KMS-11 (cell line): ENCODE data around the gene MYEOV.

Source experiments
- H2AFZ ChIP-seq: fragments of 200-600 bp; sonication (generic); 2 replicates; pipeline ENCODE4 v1.6.1; 2016; ENCODE audit warnings: antibody characterized with exemption, mixed run types, low read depth
- H3K27ac ChIP-seq: fragments of 200-600 bp; sonication (generic); 2 replicates; pipeline ENCODE4 v1.6.1; 2016; ENCODE audit warnings: mild to moderate bottlenecking, mixed run types
- H3K27me3 ChIP-seq: fragments of 200-600 bp; sonication (generic); 2 replicates; pipeline ENCODE4 v1.6.1; 2017; ENCODE audit warnings: mild to moderate bottlenecking, low read depth, mixed run types, moderate library complexity; ENCODE audit not compliant: insufficient read depth
- H3K36me3 ChIP-seq: fragments of 200-600 bp; sonication (generic); 2 replicates; pipeline ENCODE4 v1.6.1; 2017; ENCODE audit warnings: mild to moderate bottlenecking, mixed run types; ENCODE audit not compliant: insufficient read depth
- H3K4me1 ChIP-seq: fragments of 200-600 bp; sonication (generic); 2 replicates; pipeline ENCODE4 v1.6.1; 2016; ENCODE audit warnings: mild to moderate bottlenecking, low read depth, mixed run types; ENCODE audit not compliant: poor library complexity, severe bottlenecking
- H3K4me2 ChIP-seq: fragments of 200-600 bp; sonication (generic); 2 replicates; pipeline ENCODE4 v1.7.0; 2016; ENCODE audit warnings: mild to moderate bottlenecking, mixed run types
- H3K4me3 ChIP-seq: fragments of 200-600 bp; sonication (generic); IDR thresholded peaks from 2 replicates; pipeline ENCODE4 v1.6.1; 2017; ENCODE audit warnings: low read depth, low read length, mixed read lengths; ENCODE audit not compliant: insufficient read depth
- H3K79me2 ChIP-seq: fragments of 200-600 bp; sonication (generic); 2 replicates; pipeline ENCODE4 v1.6.1; 2016; ENCODE audit warnings: low read depth, mixed run types; ENCODE audit not compliant: insufficient read depth
- H3K9ac ChIP-seq: fragments of 200-600 bp; sonication (generic); 2 replicates; pipeline ENCODE4 v1.6.1; 2016; ENCODE audit warnings: mild to moderate bottlenecking, mixed run types
- H4K20me1 ChIP-seq: fragments of 200-600 bp; sonication (generic); 2 replicates; pipeline ENCODE4 v1.6.1; 2016; ENCODE audit warnings: mild to moderate bottlenecking, mixed run types; ENCODE audit not compliant: insufficient read depth
- TF ChIP-seq, protein P1 (sequence below): fragments of 200-600 bp; sonication (generic); conservative IDR thresholded peaks from 2 replicates; pipeline ENCODE4 v1.6.1; 2017; ENCODE audit warnings: low read depth, mild to moderate bottlenecking, antibody characterized with exemption, low read length, moderate library complexity, mixed read lengths

Gene MYEOV

DNA sequence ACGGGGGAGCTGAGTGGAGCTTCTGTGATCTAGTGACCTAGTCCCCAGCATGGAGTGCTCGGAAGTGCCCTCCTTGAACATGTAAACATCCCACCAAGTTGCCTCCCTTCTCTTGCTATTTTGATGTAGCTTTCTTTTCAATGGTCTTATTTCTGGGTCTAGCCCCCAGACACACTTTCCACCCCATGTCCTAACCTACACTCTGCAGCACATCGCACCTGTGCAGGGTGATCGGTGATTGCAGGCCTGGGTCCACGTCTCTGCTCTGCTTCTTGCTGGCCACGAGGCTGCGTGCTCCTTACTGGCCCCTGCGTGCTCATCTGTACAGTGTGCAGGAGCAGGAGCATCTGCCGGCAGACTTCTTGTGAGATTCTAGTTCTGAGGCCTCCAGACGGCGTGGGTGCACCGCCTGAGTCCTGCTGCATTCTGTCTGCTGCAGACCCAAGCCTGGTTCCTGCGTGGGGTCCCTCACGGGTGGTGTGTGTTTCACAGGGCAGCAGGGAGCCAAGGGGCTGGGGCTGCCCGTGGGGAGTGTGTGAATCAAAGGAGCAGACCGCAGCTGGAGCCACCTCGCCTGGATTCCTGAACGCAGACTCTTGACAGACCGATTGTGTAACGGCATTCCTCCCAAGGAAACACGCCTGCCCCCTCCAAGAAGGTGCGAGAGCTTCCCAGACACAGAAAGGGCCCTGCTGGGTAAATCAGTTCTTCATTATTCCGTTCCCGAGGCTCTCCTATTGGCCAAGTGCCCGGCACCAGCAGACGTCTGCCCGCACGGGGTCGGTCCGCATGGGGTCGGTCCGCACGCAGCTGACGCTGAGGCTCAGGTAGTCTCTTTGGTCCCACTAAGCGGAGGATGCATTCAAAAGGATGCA is 44.4 kb upstream of the MYEOV start:
- TF ChIP-seq, protein P1, sequence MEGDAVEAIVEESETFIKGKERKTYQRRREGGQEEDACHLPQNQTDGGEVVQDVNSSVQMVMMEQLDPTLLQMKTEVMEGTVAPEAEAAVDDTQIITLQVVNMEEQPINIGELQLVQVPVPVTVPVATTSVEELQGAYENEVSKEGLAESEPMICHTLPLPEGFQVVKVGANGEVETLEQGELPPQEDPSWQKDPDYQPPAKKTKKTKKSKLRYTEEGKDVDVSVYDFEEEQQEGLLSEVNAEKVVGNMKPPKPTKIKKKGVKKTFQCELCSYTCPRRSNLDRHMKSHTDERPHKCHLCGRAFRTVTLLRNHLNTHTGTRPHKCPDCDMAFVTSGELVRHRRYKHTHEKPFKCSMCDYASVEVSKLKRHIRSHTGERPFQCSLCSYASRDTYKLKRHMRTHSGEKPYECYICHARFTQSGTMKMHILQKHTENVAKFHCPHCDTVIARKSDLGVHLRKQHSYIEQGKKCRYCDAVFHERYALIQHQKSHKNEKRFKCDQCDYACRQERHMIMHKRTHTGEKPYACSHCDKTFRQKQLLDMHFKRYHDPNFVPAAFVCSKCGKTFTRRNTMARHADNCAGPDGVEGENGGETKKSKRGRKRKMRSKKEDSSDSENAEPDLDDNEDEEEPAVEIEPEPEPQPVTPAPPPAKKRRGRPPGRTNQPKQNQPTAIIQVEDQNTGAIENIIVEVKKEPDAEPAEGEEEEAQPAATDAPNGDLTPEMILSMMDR: no peak
- Histone ChIP-seq H3K79me2 (no peaks in the 10 kb centered on the region), H4K20me1 (no peaks in the 10 kb centered on the region), H2AFZ (no peak overlapping the region), H3K36me3 (no peaks in the 10 kb centered on the region), H3K27me3 (peaks cover 8% of the 10 kb centered on the region; the same call in 1 of the 2 replicates), H3K4me3 (no peak overlapping the region), H3K9ac (no peak overlapping the region), H3K27ac (no peak overlapping the region), H3K4me1 (no peaks in the 10 kb centered on the region), H3K4me2 (no peak overlapping the region)

DNA sequence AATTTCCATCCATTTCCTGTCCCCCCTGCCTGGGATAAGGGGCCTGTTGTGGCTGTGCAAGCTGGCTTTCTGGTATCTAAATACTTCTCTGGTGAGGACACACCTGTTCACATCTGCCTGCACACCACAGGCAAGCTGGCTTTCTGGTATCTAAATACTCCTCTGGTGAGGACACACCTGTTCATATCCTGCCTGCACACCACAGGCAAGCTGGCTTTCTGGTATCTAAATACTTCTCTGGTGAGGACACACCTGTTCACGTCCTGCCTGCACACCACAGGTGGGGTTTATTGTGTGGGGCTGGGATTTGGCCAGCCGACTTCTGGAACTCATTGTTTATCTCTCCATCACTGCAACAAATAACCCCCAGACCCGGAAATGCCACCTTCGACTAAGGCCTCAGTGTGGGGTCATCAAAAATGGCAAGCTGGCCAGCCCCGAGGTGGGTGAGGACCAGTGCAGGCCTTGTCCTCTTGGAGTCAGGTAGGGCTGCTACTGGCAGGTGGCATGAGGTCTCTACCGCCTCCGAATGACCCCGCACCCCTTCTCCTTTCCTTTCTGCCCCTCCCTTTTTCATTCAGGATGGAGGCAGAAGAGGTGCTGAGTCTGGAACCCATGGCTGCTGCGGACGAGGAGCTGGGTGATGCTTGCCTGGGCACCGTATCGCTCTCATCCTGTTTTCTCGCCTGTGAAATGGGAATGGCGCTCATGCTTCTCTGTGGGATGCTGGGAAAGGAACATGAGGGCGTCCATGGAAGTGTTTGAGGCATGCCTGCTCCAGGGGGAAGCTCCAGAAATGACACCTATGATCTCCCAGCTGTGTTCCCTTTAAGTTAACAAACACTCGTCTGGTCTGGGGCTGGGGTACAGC is 43.5 kb upstream of the MYEOV start:
- peaks cover 8% of the 10 kb centered on the region; the same call in 1 of the 2 replicates for H3K27me3 ChIP-seq
- no peak overlapping the region for H2AFZ ChIP-seq
- H3K4me1 ChIP-seq: no peaks in the 10 kb centered on the region
- TF ChIP-seq, protein P1: no peak
- no peak overlapping the region for H3K27ac ChIP-seq
- H3K4me2 ChIP-seq: no peak overlapping the region
- no peak overlapping the region for H3K4me3 ChIP-seq
- no peaks in the 10 kb centered on the region for H4K20me1 ChIP-seq
- no peaks in the 10 kb centered on the region for H3K79me2 ChIP-seq
- no peaks in the 10 kb centered on the region for H3K36me3 ChIP-seq
- no peak overlapping the region for H3K9ac ChIP-seq

DNA sequence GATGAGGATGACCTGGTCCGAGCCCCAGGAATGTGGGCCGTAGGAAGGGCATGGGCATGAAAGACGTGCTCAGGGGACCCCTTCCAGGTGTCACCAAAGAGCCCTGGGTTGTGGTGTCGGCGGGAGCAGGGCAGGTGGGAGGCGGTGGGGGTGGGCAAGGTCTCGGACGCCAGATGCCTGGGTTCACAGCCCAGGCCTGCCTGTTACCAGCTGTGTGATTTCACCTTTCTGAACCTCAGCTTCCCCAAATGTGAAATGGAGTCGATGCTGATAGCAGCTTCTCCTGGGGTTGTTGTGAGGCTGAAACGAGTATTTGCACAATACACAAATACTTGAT is 42.9 kb upstream of the MYEOV start:
- Histone ChIP-seq H3K9ac (no peak overlapping the region), H3K27me3 (peaks cover 8% of the 10 kb centered on the region; the same call in 1 of the 2 replicates), H2AFZ (no peak overlapping the region), H3K79me2 (no peaks in the 10 kb centered on the region), H3K4me2 (no peak overlapping the region), H3K4me1 (no peaks in the 10 kb centered on the region), H3K27ac (no peak overlapping the region), H3K4me3 (no peak overlapping the region), H3K36me3 (no peaks in the 10 kb centered on the region), H4K20me1 (no peaks in the 10 kb centered on the region)
- TF ChIP-seq, protein P1: no peak

DNA sequence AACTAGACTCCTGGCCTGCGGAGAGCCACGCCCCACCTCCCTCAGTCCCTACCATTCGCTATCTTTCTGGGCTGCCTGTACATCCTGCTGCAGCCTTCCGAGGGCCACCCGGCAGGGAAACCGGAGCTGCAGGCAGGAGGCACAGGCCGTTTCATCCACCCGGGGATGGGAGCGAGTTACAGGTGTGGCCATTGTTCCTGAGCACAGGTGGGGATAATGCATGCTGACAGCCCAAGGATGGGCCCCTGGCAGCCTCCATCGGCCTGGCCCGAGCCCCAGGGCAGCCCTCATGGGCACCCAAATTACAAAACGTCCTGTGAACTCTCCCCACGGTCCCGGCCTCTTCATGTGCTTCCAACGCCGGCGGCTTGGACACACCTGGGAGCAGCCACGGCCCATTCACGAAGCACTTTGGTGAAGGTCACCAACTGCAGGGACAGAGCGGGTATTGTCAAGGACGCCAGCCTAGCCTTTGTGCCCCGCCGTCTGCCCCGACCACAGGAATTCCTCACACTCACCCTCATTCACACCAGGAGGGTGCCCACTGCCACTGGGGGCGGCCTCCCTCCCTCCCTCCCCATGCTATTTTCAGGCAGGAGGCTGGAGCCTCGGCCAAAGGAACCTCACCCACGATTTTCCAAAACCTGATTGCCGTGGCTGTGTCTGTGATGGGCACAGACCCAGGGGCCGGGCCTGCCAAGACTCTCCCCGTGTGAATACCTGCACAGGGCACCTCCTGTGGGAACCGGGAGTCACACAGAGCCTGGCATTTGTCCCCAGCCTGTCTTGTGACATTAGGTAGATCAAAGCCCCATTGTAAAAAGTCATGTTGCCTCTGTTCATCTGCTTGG is 42.1 kb upstream of the MYEOV start:
- Histone ChIP-seq H4K20me1 (no peaks in the 10 kb centered on the region), H3K27ac (no peak overlapping the region), H3K9ac (no peak overlapping the region), H3K4me2 (no peak overlapping the region), H3K79me2 (no peaks in the 10 kb centered on the region), H2AFZ (no peak overlapping the region), H3K27me3 (peaks cover 8% of the 10 kb centered on the region; the same call in 1 of the 2 replicates), H3K4me1 (no peaks in the 10 kb centered on the region), H3K4me3 (no peak overlapping the region), H3K36me3 (no peaks in the 10 kb centered on the region)
- TF ChIP-seq, protein P1: no peak
